ENCODE results near the gene PALLD.

DNA sequence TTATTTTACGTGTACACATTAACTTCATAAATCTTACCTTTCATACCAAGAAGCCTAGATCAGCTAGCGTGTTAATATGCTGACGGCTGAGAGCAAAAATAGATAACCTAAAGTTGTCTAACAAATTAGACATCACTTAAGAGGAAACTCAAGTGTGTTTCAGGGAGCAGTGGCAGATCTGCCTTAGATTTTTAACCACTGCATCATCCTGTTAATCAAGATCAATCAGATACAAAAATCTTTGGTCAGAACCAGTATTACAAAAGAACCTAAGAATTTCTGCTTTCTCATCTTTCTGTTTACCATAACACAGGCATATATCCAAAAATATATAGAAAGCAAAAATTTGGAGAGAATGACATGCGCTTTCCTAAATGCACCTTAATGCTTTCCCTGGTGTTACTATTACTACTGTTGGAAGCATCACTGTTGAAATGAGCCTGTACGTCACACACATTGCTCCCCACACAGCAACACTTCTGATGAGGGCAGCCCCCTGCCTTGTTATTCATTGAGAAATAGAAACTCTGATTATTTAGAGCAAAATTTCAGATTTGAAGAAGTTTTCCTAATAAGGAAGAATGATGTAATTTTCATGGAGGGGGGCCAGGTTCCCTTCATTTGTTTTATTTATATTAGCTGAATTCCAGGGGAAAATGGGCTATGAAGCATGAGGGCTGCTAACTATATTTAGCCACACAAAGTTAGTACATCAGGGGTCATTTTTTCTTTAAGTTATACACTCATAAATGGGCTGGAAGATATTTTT lies 360.9 kb downstream of the PALLD start:
- no peak for TF ChIP-seq FIP1L1 (IDR thresholded peaks at IDR 0.05; ENCODE audit: borderline replicate concordance, insufficient read depth, low read depth, low read length)
- no peak for TF ChIP-seq ZNF776 (CRISPR knock-in tag; IDR thresholded peaks at IDR 0.05)
- TF ChIP-seq CBX2 (IDR thresholded peaks at IDR 0.05; ENCODE audit: low read depth, low read length) = no peak
- no peak for TF ChIP-seq CBX2 (CRISPR knock-in tag; IDR thresholded peaks at IDR 0.05; ENCODE audit: low read depth)
- no peak for TF ChIP-seq CHD2 (IDR thresholded peaks at IDR 0.05; ENCODE audit: low read depth, low read length)
- TF ChIP-seq, protein P1, sequence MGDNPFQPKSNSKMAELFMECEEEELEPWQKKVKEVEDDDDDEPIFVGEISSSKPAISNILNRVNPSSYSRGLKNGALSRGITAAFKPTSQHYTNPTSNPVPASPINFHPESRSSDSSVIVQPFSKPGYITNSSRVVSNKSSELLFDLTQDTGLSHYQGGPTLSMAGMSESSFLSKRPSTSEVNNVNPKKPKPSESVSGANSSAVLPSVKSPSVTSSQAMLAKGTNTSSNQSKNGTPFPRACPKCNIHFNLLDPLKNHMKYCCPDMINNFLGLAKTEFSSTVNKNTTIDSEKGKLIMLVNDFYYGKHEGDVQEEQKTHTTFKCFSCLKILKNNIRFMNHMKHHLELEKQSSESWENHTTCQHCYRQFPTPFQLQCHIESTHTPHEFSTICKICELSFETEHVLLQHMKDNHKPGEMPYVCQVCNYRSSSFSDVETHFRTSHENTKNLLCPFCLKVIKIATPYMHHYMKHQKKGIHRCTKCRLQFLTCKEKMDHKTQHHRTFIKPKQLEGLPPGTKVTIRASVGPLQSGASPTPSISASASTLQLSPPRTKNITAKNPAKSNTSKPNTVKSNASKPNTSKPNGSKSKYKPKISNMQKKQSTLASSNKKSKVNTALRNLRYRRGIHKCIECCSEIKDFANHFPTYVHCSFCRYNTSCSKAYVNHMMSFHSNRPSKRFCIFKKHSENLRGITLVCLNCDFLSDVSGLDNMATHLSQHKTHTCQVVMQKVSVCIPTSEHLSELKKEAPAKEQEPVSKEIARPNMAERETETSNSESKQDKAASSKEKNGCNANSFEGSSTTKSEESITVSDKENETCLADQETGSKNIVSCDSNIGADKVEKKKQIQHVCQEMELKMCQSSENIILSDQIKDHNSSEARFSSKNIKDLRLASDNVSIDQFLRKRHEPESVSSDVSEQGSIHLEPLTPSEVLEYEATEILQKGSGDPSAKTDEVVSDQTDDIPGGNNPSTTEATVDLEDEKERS (CRISPR knock-in tag; IDR thresholded peaks at IDR 0.05) = no peak
- TF ChIP-seq SIN3A (IDR thresholded peaks at IDR 0.05; ENCODE audit: borderline replicate concordance, low read depth, low read length) = no peak
- TF ChIP-seq, protein P2, sequence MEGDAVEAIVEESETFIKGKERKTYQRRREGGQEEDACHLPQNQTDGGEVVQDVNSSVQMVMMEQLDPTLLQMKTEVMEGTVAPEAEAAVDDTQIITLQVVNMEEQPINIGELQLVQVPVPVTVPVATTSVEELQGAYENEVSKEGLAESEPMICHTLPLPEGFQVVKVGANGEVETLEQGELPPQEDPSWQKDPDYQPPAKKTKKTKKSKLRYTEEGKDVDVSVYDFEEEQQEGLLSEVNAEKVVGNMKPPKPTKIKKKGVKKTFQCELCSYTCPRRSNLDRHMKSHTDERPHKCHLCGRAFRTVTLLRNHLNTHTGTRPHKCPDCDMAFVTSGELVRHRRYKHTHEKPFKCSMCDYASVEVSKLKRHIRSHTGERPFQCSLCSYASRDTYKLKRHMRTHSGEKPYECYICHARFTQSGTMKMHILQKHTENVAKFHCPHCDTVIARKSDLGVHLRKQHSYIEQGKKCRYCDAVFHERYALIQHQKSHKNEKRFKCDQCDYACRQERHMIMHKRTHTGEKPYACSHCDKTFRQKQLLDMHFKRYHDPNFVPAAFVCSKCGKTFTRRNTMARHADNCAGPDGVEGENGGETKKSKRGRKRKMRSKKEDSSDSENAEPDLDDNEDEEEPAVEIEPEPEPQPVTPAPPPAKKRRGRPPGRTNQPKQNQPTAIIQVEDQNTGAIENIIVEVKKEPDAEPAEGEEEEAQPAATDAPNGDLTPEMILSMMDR (CRISPR knock-in tag; IDR thresholded peaks at IDR 0.05) = no peak
- no peak for TF ChIP-seq EZH2 (conservative IDR thresholded peaks at IDR 0.05; ENCODE audit: low read depth, low read length)
- TF ChIP-seq HOXA7 (CRISPR knock-in tag; IDR thresholded peaks at IDR 0.05) = no peak
- TF ChIP-seq, protein P3, sequence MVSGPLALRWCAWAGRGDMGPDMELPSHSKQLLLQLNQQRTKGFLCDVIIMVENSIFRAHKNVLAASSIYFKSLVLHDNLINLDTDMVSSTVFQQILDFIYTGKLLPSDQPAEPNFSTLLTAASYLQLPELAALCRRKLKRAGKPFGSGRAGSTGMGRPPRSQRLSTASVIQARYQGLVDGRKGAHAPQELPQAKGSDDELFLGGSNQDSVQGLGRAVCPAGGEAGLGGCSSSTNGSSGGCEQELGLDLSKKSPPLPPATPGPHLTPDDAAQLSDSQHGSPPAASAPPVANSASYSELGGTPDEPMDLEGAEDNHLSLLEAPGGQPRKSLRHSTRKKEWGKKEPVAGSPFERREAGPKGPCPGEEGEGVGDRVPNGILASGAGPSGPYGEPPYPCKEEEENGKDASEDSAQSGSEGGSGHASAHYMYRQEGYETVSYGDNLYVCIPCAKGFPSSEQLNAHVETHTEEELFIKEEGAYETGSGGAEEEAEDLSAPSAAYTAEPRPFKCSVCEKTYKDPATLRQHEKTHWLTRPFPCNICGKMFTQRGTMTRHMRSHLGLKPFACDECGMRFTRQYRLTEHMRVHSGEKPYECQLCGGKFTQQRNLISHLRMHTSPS (CRISPR knock-in tag; IDR thresholded peaks at IDR 0.05; ENCODE audit: low read depth) = no peak
- no peak for TF ChIP-seq NKX3-1 (CRISPR knock-in tag; IDR thresholded peaks at IDR 0.05)
- TF ChIP-seq, protein P4, sequence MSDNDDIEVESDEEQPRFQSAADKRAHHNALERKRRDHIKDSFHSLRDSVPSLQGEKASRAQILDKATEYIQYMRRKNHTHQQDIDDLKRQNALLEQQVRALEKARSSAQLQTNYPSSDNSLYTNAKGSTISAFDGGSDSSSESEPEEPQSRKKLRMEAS (IDR thresholded peaks at IDR 0.05) = no peak
- TF ChIP-seq, protein P5, sequence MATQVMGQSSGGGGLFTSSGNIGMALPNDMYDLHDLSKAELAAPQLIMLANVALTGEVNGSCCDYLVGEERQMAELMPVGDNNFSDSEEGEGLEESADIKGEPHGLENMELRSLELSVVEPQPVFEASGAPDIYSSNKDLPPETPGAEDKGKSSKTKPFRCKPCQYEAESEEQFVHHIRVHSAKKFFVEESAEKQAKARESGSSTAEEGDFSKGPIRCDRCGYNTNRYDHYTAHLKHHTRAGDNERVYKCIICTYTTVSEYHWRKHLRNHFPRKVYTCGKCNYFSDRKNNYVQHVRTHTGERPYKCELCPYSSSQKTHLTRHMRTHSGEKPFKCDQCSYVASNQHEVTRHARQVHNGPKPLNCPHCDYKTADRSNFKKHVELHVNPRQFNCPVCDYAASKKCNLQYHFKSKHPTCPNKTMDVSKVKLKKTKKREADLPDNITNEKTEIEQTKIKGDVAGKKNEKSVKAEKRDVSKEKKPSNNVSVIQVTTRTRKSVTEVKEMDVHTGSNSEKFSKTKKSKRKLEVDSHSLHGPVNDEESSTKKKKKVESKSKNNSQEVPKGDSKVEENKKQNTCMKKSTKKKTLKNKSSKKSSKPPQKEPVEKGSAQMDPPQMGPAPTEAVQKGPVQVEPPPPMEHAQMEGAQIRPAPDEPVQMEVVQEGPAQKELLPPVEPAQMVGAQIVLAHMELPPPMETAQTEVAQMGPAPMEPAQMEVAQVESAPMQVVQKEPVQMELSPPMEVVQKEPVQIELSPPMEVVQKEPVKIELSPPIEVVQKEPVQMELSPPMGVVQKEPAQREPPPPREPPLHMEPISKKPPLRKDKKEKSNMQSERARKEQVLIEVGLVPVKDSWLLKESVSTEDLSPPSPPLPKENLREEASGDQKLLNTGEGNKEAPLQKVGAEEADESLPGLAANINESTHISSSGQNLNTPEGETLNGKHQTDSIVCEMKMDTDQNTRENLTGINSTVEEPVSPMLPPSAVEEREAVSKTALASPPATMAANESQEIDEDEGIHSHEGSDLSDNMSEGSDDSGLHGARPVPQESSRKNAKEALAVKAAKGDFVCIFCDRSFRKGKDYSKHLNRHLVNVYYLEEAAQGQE (IDR thresholded peaks at IDR 0.05; ENCODE audit: borderline replicate concordance in 1 of 2, low read depth in 1 of 2, low read length in 2 of 2) = no peak
